HG03280 (cell line): ENCODE results near the gene AQP6.

Source experiments
- ATAC-seq: cut with Tn5 transposase; IDR thresholded peaks from one replicate; pipeline ENCODE4 v1.9.1; 2021; ENCODE audit warnings: mild to moderate bottlenecking, moderate library complexity; ENCODE audit not compliant: unreplicated experiment

The AQP6 gene

GRCh38 chr12:50025187-50026059 is 52.7 kb downstream of the AQP6 start, which contains the start of gene RACGAP1:
Gene RACGAP1, minus strand, starts transcription at chr12:50025494. Its CDS starts 8,779 bp downstream, at chr12:50016715.
- ATAC-seq, result peak; percentile 98

- ATAC-seq, result no peak
Measured at GRCh38 chr12:50026691-50027090, 53.9 kb downstream of the AQP6 start.
